Trophoblast cell (in vitro differentiated cells and primary cell): ENCODE measurements around the gene TIMM10.

Experiments used
- DNase-seq, 2 donors: peaks; one replicate each; pipeline ENCODE4 v3.0.0-alpha.2; 2016
- H2AFZ ChIP-seq: 2 replicates; pipeline ENCODE4 v1.6.1; 2013; ENCODE audit warnings: low read length, moderate library complexity, mild to moderate bottlenecking; ENCODE audit not compliant: insufficient read depth, poor library complexity
- H2AK5ac ChIP-seq: 2 replicates; pipeline ENCODE4 v1.6.1; 2013; ENCODE audit warnings: mild to moderate bottlenecking, low read length
- H2BK120ac ChIP-seq: 2 replicates; pipeline ENCODE4 v1.6.1; 2013; ENCODE audit warnings: low read length, mild to moderate bottlenecking, moderate library complexity; ENCODE audit not compliant: insufficient read depth, poor library complexity
- H2BK12ac ChIP-seq: 2 replicates; pipeline ENCODE4 v1.6.1; 2013; ENCODE audit warnings: mild to moderate bottlenecking, low read length, moderate library complexity
- H2BK5ac ChIP-seq: 2 replicates; pipeline ENCODE4 v1.6.1; 2013; ENCODE audit warnings: low read length, low read depth, moderate library complexity, mild to moderate bottlenecking; ENCODE audit not compliant: poor library complexity
- H3K14ac ChIP-seq: 2 replicates; pipeline ENCODE4 v1.6.1; 2013; ENCODE audit warnings: mild to moderate bottlenecking, low read length
- H3K18ac ChIP-seq: 2 replicates; pipeline ENCODE4 v1.6.1; 2013; ENCODE audit warnings: mild to moderate bottlenecking, low read length
- H3K23ac ChIP-seq: 2 replicates; pipeline ENCODE4 v1.6.1; 2013; ENCODE audit warnings: low read length
- H3K27ac ChIP-seq: 2 replicates; pipeline ENCODE4 v1.5.1; 2013; ENCODE audit warnings: low read depth, mild to moderate bottlenecking, inconsistent platforms, low read length, moderate library complexity
- H3K27me3 ChIP-seq: 2 replicates; pipeline ENCODE4 v1.6.1; 2013; ENCODE audit warnings: inconsistent platforms, mild to moderate bottlenecking, low read length, moderate library complexity; ENCODE audit not compliant: insufficient read depth
- H3K36me3 ChIP-seq, 2 experiments: 1 replicate in 1 of 2; 2 replicates in 1 of 2; pipeline ENCODE4 v1.6.1; 2013; ENCODE audit warnings: low read length in 2 of 2, mild to moderate bottlenecking in 2 of 2, moderate library complexity in 1 of 2; ENCODE audit not compliant: insufficient read depth in 2 of 2, control insufficient read depth in 1 of 2
- H3K4ac ChIP-seq: 2 replicates; pipeline ENCODE4 v1.6.1; 2013; ENCODE audit warnings: low read depth, mild to moderate bottlenecking, low read length, moderate library complexity
- H3K4me1 ChIP-seq, 2 experiments: 1 replicate in 1 of 2; 2 replicates in 1 of 2; pipeline ENCODE4 v1.6.1; 2013; ENCODE audit warnings: low read length in 2 of 2, mild to moderate bottlenecking in 2 of 2, moderate library complexity in 1 of 2; ENCODE audit not compliant: insufficient read depth in 2 of 2, control insufficient read depth in 1 of 2
- H3K4me2 ChIP-seq: 2 replicates; pipeline ENCODE4 v1.6.1; 2013; ENCODE audit warnings: inconsistent platforms, mild to moderate bottlenecking, low read length, moderate library complexity
- H3K4me3 ChIP-seq: 2 replicates; pipeline ENCODE4 v1.5.1; 2013; ENCODE audit warnings: mild to moderate bottlenecking, low read depth, low read length, inconsistent platforms
- H3K79me1 ChIP-seq: one replicate; pipeline ENCODE4 v1.6.1; 2013; ENCODE audit warnings: low read length
- H3K79me2 ChIP-seq: 2 replicates; pipeline ENCODE4 v1.6.1; 2013; ENCODE audit warnings: low read length, mild to moderate bottlenecking; ENCODE audit not compliant: control insufficient read depth, insufficient read depth, poor library complexity
- H3K9ac ChIP-seq: 2 replicates; pipeline ENCODE4 v1.6.1; 2013; ENCODE audit warnings: mild to moderate bottlenecking, low read length
- H3K9me3 ChIP-seq: 2 replicates; pipeline ENCODE4 v1.6.1; 2013; ENCODE audit warnings: low read depth, mild to moderate bottlenecking, control low read depth, inconsistent platforms, low read length; ENCODE audit not compliant: insufficient read depth
- H4K12ac ChIP-seq: 2 replicates; pipeline ENCODE4 v1.6.1; 2013; ENCODE audit warnings: low read depth, mild to moderate bottlenecking, low read length, moderate library complexity
- H4K8ac ChIP-seq: 2 replicates; pipeline ENCODE4 v1.6.1; 2013; ENCODE audit warnings: low read depth, mild to moderate bottlenecking, low read length, moderate library complexity
- H4K91ac ChIP-seq: one replicate; pipeline ENCODE4 v1.6.1; 2013; ENCODE audit warnings: low read depth, mild to moderate bottlenecking, low read length, moderate library complexity
- WGBS: extraction: QIAGEN DNeasy Blood & Tissue Kit; methylation state at CpG from one replicate; pipeline ENCODE4 v1.1.7; 2013; ENCODE audit warnings: missing lambda C conversion rate; ENCODE audit not compliant: insufficient read length, insufficient coverage; ENCODE audit errors: extremely low coverage; 5-methylcytosine and 5-hydroxymethylcytosine counted together

Gene TIMM10

GRCh38 chr11:57502870-57503269 is 27.7 kb downstream of the TIMM10 start:
- no peaks in the 10 kb centered on the region for H3K36me3 ChIP-seq
- H2BK5ac ChIP-seq, result no peak overlapping the region
- H4K91ac ChIP-seq, result no peak overlapping the region
- no peak overlapping the region for H3K4me3 ChIP-seq
- H3K9ac ChIP-seq, result no peak overlapping the region
- no peak overlapping the region for H4K8ac ChIP-seq
- H3K79me2 ChIP-seq, result no peaks in the 10 kb centered on the region
- peaks cover 3% of the 10 kb centered on the region for H3K79me1 ChIP-seq
- H2AK5ac ChIP-seq, result no peak overlapping the region
- no peaks in the 10 kb centered on the region for H3K27me3 ChIP-seq
- peaks cover 3 to 6% of the 10 kb centered on the region in 2 experiments for H3K4me1 ChIP-seq
- no peak overlapping the region for H3K14ac ChIP-seq
- no peak overlapping the region for H4K12ac ChIP-seq
- H2BK120ac ChIP-seq, result no peak overlapping the region
- no peak for DNase-seq
- H3K18ac ChIP-seq, result no peak overlapping the region
- H2BK12ac ChIP-seq, result no peak overlapping the region
- no peak overlapping the region for H2AFZ ChIP-seq
- no peak overlapping the region for H3K4ac ChIP-seq
- no peak overlapping the region for H3K4me2 ChIP-seq
- H3K9me3 ChIP-seq, result peaks cover 2% of the 10 kb centered on the region
- H3K27ac ChIP-seq, result no peak overlapping the region
- no peak overlapping the region for H3K23ac ChIP-seq

- H2BK120ac ChIP-seq, result no peak overlapping the region
- no peak overlapping the region for H2BK5ac ChIP-seq
- no peaks in the 10 kb centered on the region for H3K27me3 ChIP-seq
- H3K27ac ChIP-seq, result no peak overlapping the region
- H3K9ac ChIP-seq, result no peak overlapping the region
- no peak overlapping the region for H3K4me2 ChIP-seq
- peaks cover 2% of the 10 kb centered on the region for H3K9me3 ChIP-seq
- no peak overlapping the region for H3K4me3 ChIP-seq
- H4K8ac ChIP-seq, result no peak overlapping the region
- H3K36me3 ChIP-seq, result no peaks in the 10 kb centered on the region
- H3K14ac ChIP-seq, result no peak overlapping the region
- H4K91ac ChIP-seq, result no peak overlapping the region
- H2AFZ ChIP-seq, result no peak overlapping the region
- H3K4ac ChIP-seq, result no peak overlapping the region
- WGBS, result no CpG with 5 or more reads among the region's 3 CpGs
- no peak overlapping the region for H3K23ac ChIP-seq
- peaks cover 3% of the 10 kb centered on the region for H3K79me1 ChIP-seq
- H3K4me1 ChIP-seq, result peaks cover 3 to 10% of the 10 kb centered on the region in 2 experiments
- H2AK5ac ChIP-seq, result no peak overlapping the region
- no peak overlapping the region for H2BK12ac ChIP-seq
- DNase-seq, result no peak
- no peaks in the 10 kb centered on the region for H3K79me2 ChIP-seq
- H4K12ac ChIP-seq, result no peak overlapping the region
- H3K18ac ChIP-seq, result no peak overlapping the region
Observed at GRCh38 chr11:57502376-57502775, 28.2 kb downstream of the TIMM10 start.

DNA sequence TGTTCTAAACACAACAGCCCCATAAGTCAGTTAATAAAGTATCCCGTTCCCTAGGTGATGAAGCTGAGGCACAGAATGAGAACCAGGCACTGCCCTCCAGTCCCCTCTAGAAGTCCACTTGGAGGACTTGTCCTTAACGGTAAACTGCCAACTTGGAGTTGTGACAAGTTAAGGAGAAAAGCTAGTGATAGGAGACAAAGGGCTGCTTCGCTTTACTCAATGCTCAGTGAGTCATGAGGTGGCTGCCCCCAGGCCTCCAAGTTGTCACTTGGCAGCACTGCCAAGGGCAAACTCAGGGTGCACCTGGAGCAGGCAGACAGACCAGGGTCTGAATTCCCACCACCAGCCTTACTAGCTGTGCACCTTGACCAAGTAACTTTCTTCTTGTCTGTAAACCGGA is 28.6 kb downstream of the TIMM10 start:
- H3K4ac ChIP-seq, result no peak overlapping the region
- no peak overlapping the region for H3K14ac ChIP-seq
- H3K23ac ChIP-seq, result no peak overlapping the region
- H2BK120ac ChIP-seq, result no peak overlapping the region
- WGBS, result no CpG with 5 or more reads among the region's 4 CpGs
- no peak overlapping the region for H4K12ac ChIP-seq
- H2AFZ ChIP-seq, result no peak overlapping the region
- no peak overlapping the region for H2AK5ac ChIP-seq
- H2BK12ac ChIP-seq, result no peak overlapping the region
- H3K27me3 ChIP-seq, result no peaks in the 10 kb centered on the region
- no peak overlapping the region for H3K18ac ChIP-seq
- H3K4me1 ChIP-seq, result peaks cover 3 to 14% of the 10 kb centered on the region in 2 experiments
- DNase-seq, result no peak
- H3K4me3 ChIP-seq, result no peak overlapping the region
- no peak overlapping the region for H3K27ac ChIP-seq
- H4K8ac ChIP-seq, result no peak overlapping the region
- H3K79me2 ChIP-seq, result no peaks in the 10 kb centered on the region
- H3K36me3 ChIP-seq, result no peaks in the 10 kb centered on the region
- H3K9me3 ChIP-seq, result peaks cover 2% of the 10 kb centered on the region
- no peak overlapping the region for H4K91ac ChIP-seq
- no peak overlapping the region for H2BK5ac ChIP-seq
- H3K79me1 ChIP-seq, result peaks cover 3% of the 10 kb centered on the region
- no peak overlapping the region for H3K4me2 ChIP-seq
- H3K9ac ChIP-seq, result no peak overlapping the region

DNA sequence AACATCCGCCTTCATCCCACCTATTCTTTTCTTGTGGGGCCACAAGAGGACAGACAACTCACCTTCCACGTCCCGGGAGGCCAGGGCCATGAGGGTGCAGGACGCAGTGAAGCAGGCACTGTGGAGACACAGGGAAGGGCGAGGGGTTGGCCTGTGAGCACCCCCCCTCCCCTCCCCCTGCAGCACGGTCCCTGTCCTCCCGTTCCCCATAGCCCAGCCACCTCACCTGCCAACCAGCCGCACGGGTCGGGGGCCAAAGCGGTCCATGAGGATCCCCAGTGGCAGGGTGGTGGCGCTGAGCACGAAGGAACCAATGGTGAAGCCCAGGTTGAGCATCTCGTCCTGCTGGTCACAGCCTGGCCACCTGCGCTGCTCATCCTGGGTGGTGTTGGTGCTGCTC is 29.6 kb downstream of the TIMM10 start:
- Histone ChIP-seq H4K12ac (no peak overlapping the region), H3K9ac (no peak overlapping the region), H3K79me2 (no peaks in the 10 kb centered on the region), H3K4me1 (peaks cover 3 to 14% of the 10 kb centered on the region in 2 experiments), H4K91ac (no peak overlapping the region), H3K79me1 (peaks cover 3% of the 10 kb centered on the region), H3K36me3 (no peaks in the 10 kb centered on the region), H3K9me3 (peaks cover 2% of the 10 kb centered on the region), H4K8ac (no peak overlapping the region), H3K4ac (no peak overlapping the region), H2BK12ac (no peak overlapping the region), H3K27ac (no peak overlapping the region), H2BK120ac (no peak overlapping the region), H3K4me3 (no peak overlapping the region), H3K23ac (no peak overlapping the region), H2AK5ac (no peak overlapping the region), H2AFZ (no peak overlapping the region), H3K14ac (no peak overlapping the region), H3K27me3 (no peaks in the 10 kb centered on the region), H3K4me2 (no peak overlapping the region), H2BK5ac (no peak overlapping the region), H3K18ac (no peak overlapping the region)
- no CpG with 5 or more reads among the region's 15 CpGs for WGBS
- no peak for DNase-seq
